ENCODE data around the gene GPR176.

The GPR176 gene

DNA sequence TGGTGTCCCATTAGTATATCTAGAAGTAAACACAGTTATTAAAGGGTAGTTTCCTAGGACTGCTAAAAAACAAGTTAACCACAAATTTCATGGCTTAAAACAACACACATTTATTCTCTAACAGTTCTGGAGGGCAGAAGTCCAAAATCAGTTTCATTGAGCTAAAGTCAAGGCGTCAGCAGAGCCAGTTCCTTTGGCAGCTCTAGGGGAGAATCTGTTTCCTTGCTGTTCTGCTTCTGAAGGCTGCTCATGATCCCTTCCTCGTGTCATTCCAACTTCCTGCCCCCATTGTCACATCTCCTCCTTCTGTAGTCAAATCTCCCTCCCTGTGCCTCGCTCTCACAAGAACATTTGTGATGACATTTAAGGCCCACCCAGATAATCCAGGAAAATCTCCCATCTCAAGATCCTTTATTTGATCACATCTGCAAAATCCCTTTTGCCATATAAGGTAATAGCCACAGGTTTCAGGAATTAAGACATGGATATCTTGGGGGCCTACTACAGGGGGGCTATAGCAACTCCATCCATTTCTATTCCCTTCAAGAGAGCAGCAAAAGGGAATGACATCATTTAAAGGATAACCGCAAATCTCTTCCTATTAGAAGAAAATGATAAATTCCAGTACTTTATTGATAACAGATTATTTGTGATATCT is 50.1 kb downstream of the GPR176 start:
- Histone ChIP-seq H3K36me3 (ENCODE audit: control insufficient read depth, insufficient read depth, low read length) (no peaks in the 10 kb centered on the region), H3K27me3 (replicated peaks; ENCODE audit: control insufficient read depth, insufficient read depth, low read length) (no peaks in the 10 kb centered on the region), H3K4me3 (replicated peaks; ENCODE audit: low read depth, low read length) (no peak overlapping the region)
- no peak for TF ChIP-seq CTCF (IDR thresholded peaks at IDR 0.05; ENCODE audit: insufficient read depth, low read length, poor library complexity, severe bottlenecking)
- no peak for DNase-seq (ENCODE audit: extremely low read depth, insufficient read length)

DNA sequence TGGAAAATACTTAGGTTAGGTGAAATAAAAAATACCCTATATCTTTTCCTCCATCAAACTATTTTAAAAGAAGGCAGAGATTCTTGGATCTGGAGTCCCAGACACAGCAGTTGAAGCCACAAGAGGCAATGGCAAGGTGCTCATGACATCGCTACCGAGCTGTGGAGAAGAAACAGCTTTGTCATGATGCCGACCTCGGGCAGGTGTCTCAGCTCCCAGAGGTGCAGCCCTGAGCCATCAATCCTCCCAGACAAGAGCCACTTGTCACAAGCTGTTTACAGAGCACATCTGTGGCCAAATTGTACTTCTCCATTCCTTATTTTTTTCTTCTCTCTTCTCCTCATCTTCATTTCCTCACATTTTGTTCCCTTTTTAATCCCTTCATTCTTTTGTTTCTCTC is 50.8 kb downstream of the GPR176 start:
- Histone ChIP-seq H3K27me3 (replicated peaks; ENCODE audit: control insufficient read depth, insufficient read depth, low read length) (no peaks in the 10 kb centered on the region), H3K36me3 (ENCODE audit: control insufficient read depth, insufficient read depth, low read length) (no peaks in the 10 kb centered on the region), H3K4me3 (replicated peaks; ENCODE audit: low read depth, low read length) (no peak overlapping the region)
- TF ChIP-seq CTCF (IDR thresholded peaks at IDR 0.05; ENCODE audit: insufficient read depth, low read length, poor library complexity, severe bottlenecking): no peak
- DNase-seq (ENCODE audit: extremely low read depth, insufficient read length): no peak

GRCh38 chr15:39868396-39868795 is 51.7 kb downstream of the GPR176 start:
- Histone ChIP-seq H3K4me3 (replicated peaks; ENCODE audit: low read depth, low read length) (no peak overlapping the region), H3K36me3 (ENCODE audit: control insufficient read depth, insufficient read depth, low read length) (no peaks in the 10 kb centered on the region), H3K27me3 (replicated peaks; ENCODE audit: control insufficient read depth, insufficient read depth, low read length) (no peaks in the 10 kb centered on the region)
- no peak for DNase-seq (ENCODE audit: extremely low read depth, insufficient read length)
- TF ChIP-seq CTCF (IDR thresholded peaks at IDR 0.05; ENCODE audit: insufficient read depth, low read length, poor library complexity, severe bottlenecking): no peak

DNA sequence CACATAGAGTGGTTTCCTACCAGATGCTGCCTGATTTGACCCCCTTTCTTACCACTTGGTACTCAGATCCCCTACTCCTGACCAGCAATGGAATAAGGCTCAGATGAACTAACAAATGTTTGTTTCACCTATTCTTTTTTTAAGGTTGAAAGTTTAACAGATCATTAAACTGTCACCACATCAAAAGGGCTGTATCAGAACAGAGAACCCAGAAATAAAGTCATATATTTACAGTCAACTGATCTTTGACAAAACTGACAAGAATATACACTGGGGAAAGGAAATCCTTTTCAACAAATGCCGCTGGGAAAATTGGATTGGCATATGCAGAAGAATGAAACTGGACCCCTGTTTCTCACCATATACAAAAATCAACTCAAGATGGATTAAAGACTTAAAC is 56.0 kb downstream of the GPR176 start:
- H3K4me3 ChIP-seq (replicated peaks; ENCODE audit: low read depth, low read length): no peak overlapping the region
- H3K27me3 ChIP-seq (replicated peaks; ENCODE audit: control insufficient read depth, insufficient read depth, low read length): no peaks in the 10 kb centered on the region
- no peaks in the 10 kb centered on the region for H3K36me3 ChIP-seq (ENCODE audit: control insufficient read depth, insufficient read depth, low read length)
- no peak for TF ChIP-seq CTCF (IDR thresholded peaks at IDR 0.05; ENCODE audit: insufficient read depth, low read length, poor library complexity, severe bottlenecking)
- DNase-seq (ENCODE audit: extremely low read depth, insufficient read length): no peak

DNA sequence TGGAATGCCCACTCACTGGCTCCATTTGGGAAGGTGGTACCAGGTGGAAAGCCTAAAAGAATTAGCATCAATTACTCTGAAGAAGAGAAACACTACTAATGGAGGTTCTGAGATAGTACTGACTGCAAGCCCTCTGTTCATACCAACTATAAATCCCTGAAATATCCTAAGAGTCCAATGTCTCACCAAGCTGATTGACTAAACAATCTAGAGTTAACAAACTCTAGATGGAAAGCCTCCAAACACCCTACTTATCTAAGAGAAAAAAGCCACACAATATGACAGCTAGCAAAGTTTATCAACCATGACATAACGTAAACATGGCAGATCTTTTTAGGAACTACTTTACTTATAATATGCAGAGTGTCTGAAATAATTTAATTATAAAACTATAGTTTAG is 59.2 kb downstream of the GPR176 start:
- DNase-seq (ENCODE audit: extremely low read depth, insufficient read length): no peak
- Histone ChIP-seq H3K27me3 (replicated peaks; ENCODE audit: control insufficient read depth, insufficient read depth, low read length) (no peaks in the 10 kb centered on the region), H3K36me3 (ENCODE audit: control insufficient read depth, insufficient read depth, low read length) (no peaks in the 10 kb centered on the region), H3K4me3 (replicated peaks; ENCODE audit: low read depth, low read length) (no peak overlapping the region)
- no peak for TF ChIP-seq CTCF (IDR thresholded peaks at IDR 0.05; ENCODE audit: insufficient read depth, low read length, poor library complexity, severe bottlenecking)

DNA sequence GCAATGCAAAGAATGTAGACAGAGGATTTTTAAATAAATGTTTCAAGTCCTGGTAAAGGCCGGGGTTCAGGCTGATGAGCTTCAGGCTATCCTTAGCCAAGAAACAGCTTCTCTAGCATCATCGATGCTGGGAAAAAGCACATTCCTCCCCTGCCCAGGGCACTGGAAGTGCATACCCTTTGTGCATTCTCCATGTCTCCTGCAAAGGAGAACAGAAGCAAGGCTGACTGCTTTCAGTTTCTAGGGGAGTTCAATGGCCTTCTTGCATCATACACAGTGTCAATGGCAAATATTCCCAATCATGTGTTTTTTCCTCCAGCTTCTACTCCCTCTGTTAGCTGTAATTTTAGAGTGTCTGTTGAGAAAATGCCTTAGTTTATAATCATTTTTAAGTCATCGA is 59.9 kb downstream of the GPR176 start:
- no peak for DNase-seq (ENCODE audit: extremely low read depth, insufficient read length)
- no peak overlapping the region for H3K4me3 ChIP-seq (replicated peaks; ENCODE audit: low read depth, low read length)
- TF ChIP-seq CTCF (IDR thresholded peaks at IDR 0.05; ENCODE audit: insufficient read depth, low read length, poor library complexity, severe bottlenecking): no peak
- no peaks in the 10 kb centered on the region for H3K36me3 ChIP-seq (ENCODE audit: control insufficient read depth, insufficient read depth, low read length)
- no peaks in the 10 kb centered on the region for H3K27me3 ChIP-seq (replicated peaks; ENCODE audit: control insufficient read depth, insufficient read depth, low read length)

Data from GM06990 (cell line).